Stomach (tissue), 4 donors: ENCODE measurements around the gene GAREM2.

Experiments
- CTCF ChIP-seq, 7 experiments: fragments of 450-650 bp in 4 of 7; fragments of 200-600 bp in 3 of 7; sonication (generic) in 3 of 7; IDR thresholded peaks; one replicate each; pipeline ENCODE4 v1.5.1; 2016 to 2019; ENCODE audit warnings: antibody characterized with exemption in 7 of 7, control low read depth in 2 of 7, mild to moderate bottlenecking in 1 of 7
- EP300 ChIP-seq: sonication (generic); formaldehyde crosslinking; IDR thresholded peaks from one replicate; pipeline ENCODE4 v1.6.1; 2017; ENCODE audit warnings: antibody characterized with exemption
- POLR2A ChIP-seq, 4 donors: fragments of 450-650 bp; IDR thresholded peaks; one replicate each; pipeline ENCODE4 v1.6.1; 2016; ENCODE audit warnings: antibody characterized with exemption in 4 of 4, control low read depth in 2 of 4, mild to moderate bottlenecking in 1 of 4, moderate library complexity in 1 of 4
- POLR2AphosphoS5 ChIP-seq, 3 donors: sonication (generic); formaldehyde crosslinking; IDR thresholded peaks; one replicate each; pipeline ENCODE4 v1.6.1; 2016; ENCODE audit warnings: antibody characterized with exemption in 3 of 3

- TF ChIP-seq CTCF (IDR thresholded peaks at IDR 0.05) (no peak), POLR2A (IDR thresholded peaks at IDR 0.05) (no peak), POLR2AphosphoS5 (IDR thresholded peaks at IDR 0.05) (no peak), EP300 (no peak)
Observed at GRCh38 chr2:26185304-26185928, 12.5 kb downstream of the GAREM2 start.
